Stimulated activated CD8-positive, alpha-beta memory T cell treated with anti-CD3 and anti-CD28 coated beads, Interleukin-2, amount 100 ng/mL, for 1 hour (primary cell): ENCODE measurements around the gene LIPK.
"Not testable (repeated sequence)": the region's sequence is repeated elsewhere in the genome, so short reads cannot be mapped to it uniquely, and the experiment has no call there.

Source experiments
- DNase-seq, 2 donors: peaks; one replicate each; pipeline ENCODE4 v3.0.0-alpha.2; 2020; ENCODE audit warnings: low read depth in 2 of 2

Gene LIPK

GRCh38 chr10:88705958-88706357 lies at the start of gene LIPK:
Gene LIPK, plus strand, starts transcription at chr10:88706249. Its CDS starts 18,295 bp downstream, at chr10:88724544.
- no peak for DNase-seq

- DNase-seq: no peak
These were observed 48.1 kb upstream of the LIPK start for GRCh38 chr10:88657901-88658300.

GRCh38 chr10:88659725-88660597 lies 46.1 kb upstream of the LIPK start:
- no peak for DNase-seq

- no peak for DNase-seq
These were observed 45.5 kb upstream of the LIPK start for GRCh38 chr10:88660598-88660884.

- DNase-seq: no peak
These were observed 45.0 kb upstream of the LIPK start for GRCh38 chr10:88661018-88661417.

GRCh38 chr10:88661577-88661976 lies 44.5 kb upstream of the LIPK start:
- DNase-seq: no peak

- DNase-seq: not testable (repeated sequence)
These were observed 42.9 kb upstream of the LIPK start for GRCh38 chr10:88663153-88663552.

GRCh38 chr10:88664142-88664541 lies 41.9 kb upstream of the LIPK start, which contains the start of gene LIPF:
Gene LIPF, plus strand, starts transcription at chr10:88664442. Its CDS starts 2,856 bp downstream, at chr10:88667298.
- DNase-seq: no peak

- no peak for DNase-seq
These were observed 37.6 kb upstream of the LIPK start for GRCh38 chr10:88668465-88668864.

- DNase-seq: no peak
These were observed 35.6 kb upstream of the LIPK start for GRCh38 chr10:88670497-88670896.

- no peak for DNase-seq
These were observed 34.0 kb upstream of the LIPK start for GRCh38 chr10:88672041-88672440.

GRCh38 chr10:88676283-88677060 lies 29.6 kb upstream of the LIPK start:
- DNase-seq: no peak

GRCh38 chr10:88680958-88681357 lies 25.1 kb upstream of the LIPK start:
- DNase-seq: no peak

- no peak for DNase-seq
These were observed 23.6 kb upstream of the LIPK start for GRCh38 chr10:88682491-88682890.

- no peak for DNase-seq
These were observed 18.1 kb upstream of the LIPK start for GRCh38 chr10:88687853-88688467.

- no peak for DNase-seq
These were observed 16.7 kb upstream of the LIPK start for GRCh38 chr10:88689366-88689765.

GRCh38 chr10:88693392-88694020 lies 12.5 kb upstream of the LIPK start:
- no peak for DNase-seq

- DNase-seq: no peak
These were observed 3.0 kb upstream of the LIPK start for GRCh38 chr10:88702848-88703597.

- no peak for DNase-seq
These were observed 1.5 kb downstream of the LIPK start for GRCh38 chr10:88707429-88708155.

GRCh38 chr10:88709361-88709760 lies 3.3 kb downstream of the LIPK start:
- not testable (repeated sequence) for DNase-seq

- no peak for DNase-seq
These were observed 9.5 kb downstream of the LIPK start for GRCh38 chr10:88715517-88715916.
